Heart left ventricle (tissue), 16 donors: ENCODE data around the gene KCNN2. TPM values are rescaled to one million over a fixed set of nuclear protein-coding genes. Genes with fewer than 3 reads are reported as not detected.

ENCODE experiments used
- ATAC-seq, 4 donors: fragments of 200-7000 bp; cut with Tn5 transposase; one replicate each; pipeline ENCODE4 v1.9.1; 2020 to 2022; ENCODE audit warnings: moderate library complexity in 4 of 4, mild to moderate bottlenecking in 3 of 4, moderate number of reproducible peaks in 1 of 4
- DNase-seq, 5 donors: peaks; one replicate each; pipeline ENCODE4 v3.0.0-alpha.2; 2020
- H3K27ac ChIP-seq, 12 donors: fragments of 200-600 bp; sonication (generic) in 4 of 12; one replicate each; pipeline versions ENCODE4 v1.5.0 to v1.8.0; 2016 to 2022; ENCODE audit warnings: mild to moderate bottlenecking in 2 of 12
- H3K27me3 ChIP-seq, 9 donors: fragments of 200-600 bp; sonication (generic) in 2 of 9; one replicate each; pipeline versions ENCODE4 v1.5.1 to v1.8.0; 2016 to 2022; ENCODE audit warnings: mild to moderate bottlenecking in 3 of 9
- H3K36me3 ChIP-seq, 9 donors: fragments of 200-600 bp; sonication (generic) in 2 of 9; one replicate each; pipeline versions ENCODE4 v1.5.0 to v1.8.0; 2018 to 2022; ENCODE audit warnings: mild to moderate bottlenecking in 2 of 9
- H3K4me1 ChIP-seq, 12 donors: fragments of 200-600 bp; sonication (generic) in 4 of 12; one replicate each; pipeline versions ENCODE4 v1.5.0 to v1.8.0; 2016 to 2022; ENCODE audit warnings: mild to moderate bottlenecking in 3 of 12
- H3K4me3 ChIP-seq, 12 donors: fragments of 200-600 bp; sonication (generic) in 4 of 12; one replicate each; pipeline versions ENCODE4 v1.5.0 to v1.8.0; 2017 to 2022; ENCODE audit warnings: mild to moderate bottlenecking in 9 of 12, moderate library complexity in 4 of 12
- H3K9me3 ChIP-seq, 12 donors: fragments of 200-600 bp; sonication (generic) in 4 of 12; one replicate each; pipeline versions ENCODE4 v1.5.0 to v1.8.0; 2016 to 2022; ENCODE audit warnings: mild to moderate bottlenecking in 1 of 12
- POLR2A ChIP-seq, 2 donors: fragments of 450-650 bp; IDR thresholded peaks; one replicate each; pipeline ENCODE4 v1.6.1; 2017; ENCODE audit warnings: antibody characterized with exemption in 2 of 2, mild to moderate bottlenecking in 2 of 2, moderate library complexity in 2 of 2
- WGBS, 4 donors: extraction: QIAGEN DNeasy Blood & Tissue Kit in 2 of 4; methylation state at CpG; one replicate each; pipeline versions ENCODE4 v1.1.5 to v1.1.7; 2013 to 2018; 5-methylcytosine and 5-hydroxymethylcytosine counted together
- intact Hi-C, 10 donors: fragments of 100-400 bp; cut with DNase I; formaldehyde crosslinking; loops; one replicate each; pipeline versions ENCODE4 v1.11.1 to v1.14.2; 2022
- polyA plus RNA-seq, 2 donors: library from polyadenylated mRNA; stranded (reverse); fragments of 200-250 nt; gene quantifications; one replicate each; pipeline ENCODE4 v1.2.3, GENCODE V29; 2013
- total RNA-seq, 9 donors: library from RNA; depleted of rRNA in 2 of 9; stranded (reverse); fragments of >200 nt in 2 of 9; fragmentation: NEBNext Ultra II Directional in 3 of 9; extraction: Animal tissue kit (Norgen Biotek cat#: 25700) in 3 of 9; gene quantifications; one replicate each; pipeline versions ENCODE4 v1.1.0 to v1.2.4, GENCODE V29; 2016 to 2023
- TF ChIP-seq, protein P1 (sequence below), 12 donors: fragments of 200-600 bp; sonication (generic) in 4 of 12; IDR thresholded peaks; one replicate each; pipeline versions ENCODE4 v1.5.0 to v1.8.0; 2018 to 2022; ENCODE audit warnings: antibody characterized with exemption in 12 of 12, mild to moderate bottlenecking in 5 of 12
- donor health status: ischemic (EF 13 %, LVEDD 7.1; RV severe dilation, severe dysfunction).
- donor health status: healthy with polysubstance abuse.
- donor health status: DM: no; HTN: yes; CAD: no.
- donor health status: DM: no; HTN: no; CAD: no.
- donor health status: ischemic (EF 25% LVEDD 6.9; RV normal size, moderate dysfunction).
- donor health status: ischemic (EF 25% LVEDD 5.7; RV mildly dilated, moderate dysfunction).
- donor health status: healthy.
- donor health status: DM: yes; HTN: yes; CAD: no.
- donor health status: ischemic (EF 35%, LVEDD 5.7; RV mildly dilated, moderate dysfunction).
- donor health status: nonischemic (EF 11% LVEDD 7.7; RV severe dilation, severe dysfunction).
- donor health status: DM: yes; HTN: yes; CAD: no.
- donor health status: PGD.
- donor health status: ischemic (EF 29% LVEDD 5.4; RV normal size, mild dysfunction).
- donor health status: nonischemic (EF 23%, LVEDD 6.1; RV moderate dilation, normal function).

Gene KCNN2
- total and polyA plus RNA-seq, 11 donors: 1.2 to 11.6 (median 6.7) TPM

DNA sequence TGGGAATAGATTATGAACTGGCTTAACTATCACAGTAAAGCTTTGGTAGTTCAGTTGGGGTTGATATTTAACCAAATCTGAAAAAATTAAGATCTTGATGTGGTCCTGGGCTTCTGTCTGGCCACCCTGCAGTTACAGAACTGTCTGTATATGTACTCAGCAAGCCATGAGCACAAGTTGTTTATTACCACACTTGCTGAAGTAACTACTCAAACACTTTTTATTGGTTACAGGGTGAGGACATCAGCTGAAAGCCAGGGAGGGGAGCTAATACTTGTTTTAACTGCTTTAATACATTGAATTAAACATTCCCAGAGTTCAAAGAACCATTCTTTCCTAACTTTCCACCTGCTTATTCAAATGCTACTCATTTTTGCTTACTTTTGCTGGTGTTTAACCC is 29.4 kb upstream of the KCNN2 start:
- TF ChIP-seq POLR2A (IDR thresholded peaks at IDR 0.05): no peak
- TF ChIP-seq, protein P1, sequence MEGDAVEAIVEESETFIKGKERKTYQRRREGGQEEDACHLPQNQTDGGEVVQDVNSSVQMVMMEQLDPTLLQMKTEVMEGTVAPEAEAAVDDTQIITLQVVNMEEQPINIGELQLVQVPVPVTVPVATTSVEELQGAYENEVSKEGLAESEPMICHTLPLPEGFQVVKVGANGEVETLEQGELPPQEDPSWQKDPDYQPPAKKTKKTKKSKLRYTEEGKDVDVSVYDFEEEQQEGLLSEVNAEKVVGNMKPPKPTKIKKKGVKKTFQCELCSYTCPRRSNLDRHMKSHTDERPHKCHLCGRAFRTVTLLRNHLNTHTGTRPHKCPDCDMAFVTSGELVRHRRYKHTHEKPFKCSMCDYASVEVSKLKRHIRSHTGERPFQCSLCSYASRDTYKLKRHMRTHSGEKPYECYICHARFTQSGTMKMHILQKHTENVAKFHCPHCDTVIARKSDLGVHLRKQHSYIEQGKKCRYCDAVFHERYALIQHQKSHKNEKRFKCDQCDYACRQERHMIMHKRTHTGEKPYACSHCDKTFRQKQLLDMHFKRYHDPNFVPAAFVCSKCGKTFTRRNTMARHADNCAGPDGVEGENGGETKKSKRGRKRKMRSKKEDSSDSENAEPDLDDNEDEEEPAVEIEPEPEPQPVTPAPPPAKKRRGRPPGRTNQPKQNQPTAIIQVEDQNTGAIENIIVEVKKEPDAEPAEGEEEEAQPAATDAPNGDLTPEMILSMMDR (IDR thresholded peaks at IDR 0.05): no peak
- ATAC-seq: no peak
- Histone ChIP-seq H3K4me1 (peaks cover 0 to 3% (median 0%) of the 10 kb centered on the region in 12 donors), H3K9me3 (no peaks in the 10 kb centered on the region), H3K27ac (no peak overlapping the region), H3K27me3 (no peaks in the 10 kb centered on the region), H3K4me3 (no peak overlapping the region), H3K36me3 (no peaks in the 10 kb centered on the region)
- DNase-seq: no peak
- intact Hi-C loops: no loop called here

DNA sequence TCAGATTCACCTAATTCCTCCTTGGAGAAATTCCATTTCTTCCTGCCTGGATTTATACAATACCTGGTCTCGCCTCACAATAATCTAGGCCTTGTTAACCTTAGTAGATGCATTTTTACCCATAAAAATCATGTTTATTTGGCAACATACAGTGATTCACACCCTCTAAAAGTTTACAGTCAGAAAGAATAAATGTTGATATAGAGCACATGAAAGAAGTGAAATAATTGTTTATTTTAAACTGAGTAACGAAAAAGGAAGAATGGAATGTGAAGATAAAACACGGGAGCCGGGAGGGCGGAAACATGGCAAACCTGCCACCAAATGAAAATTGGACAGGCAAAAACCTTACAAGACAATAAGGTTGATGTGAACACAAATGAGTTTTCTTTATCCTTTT is 28.9 kb upstream of the KCNN2 start:
- intact Hi-C loops: no loop called here
- no peak for TF ChIP-seq POLR2A (IDR thresholded peaks at IDR 0.05)
- TF ChIP-seq, protein P1 (IDR thresholded peaks at IDR 0.05): no peak
- Histone ChIP-seq H3K36me3 (no peaks in the 10 kb centered on the region), H3K4me1 (peaks cover 0 to 3% (median 0%) of the 10 kb centered on the region in 12 donors), H3K27ac (no peak overlapping the region), H3K27me3 (no peaks in the 10 kb centered on the region), H3K9me3 (no peaks in the 10 kb centered on the region), H3K4me3 (no peak overlapping the region)
- 79 to 83% (median 82%) methylated on average over 5 of the region's 5 CpGs for WGBS, 4 donors
- no peak for ATAC-seq
- DNase-seq: no peak

DNA sequence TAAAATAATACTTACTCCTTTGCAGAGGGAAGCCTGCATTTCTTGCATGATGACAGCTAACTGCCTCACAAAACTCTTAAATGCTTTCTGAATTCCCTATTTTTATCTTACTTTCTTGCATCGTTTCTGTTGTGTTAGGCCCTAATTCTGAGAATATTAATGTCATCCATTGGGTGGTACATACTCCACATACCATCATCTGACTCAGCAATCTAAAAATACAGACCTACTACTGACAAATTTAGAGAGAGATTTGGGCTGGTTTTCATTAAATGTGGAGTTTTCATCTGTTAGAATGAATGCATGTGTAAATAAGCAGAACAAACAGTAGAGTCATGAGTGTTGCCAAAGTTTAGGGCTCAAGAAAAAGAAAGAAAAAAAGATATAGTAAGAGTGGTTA is 26.5 kb upstream of the KCNN2 start:
- ATAC-seq (no peak), DNase-seq (no peak)
- H3K27me3 ChIP-seq: no peaks in the 10 kb centered on the region
- peaks cover 0 to 11% (median 0%) of the 10 kb centered on the region in 12 donors for H3K9me3 ChIP-seq
- H3K36me3 ChIP-seq: no peaks in the 10 kb centered on the region
- H3K4me1 ChIP-seq: peaks cover 0 to 3% (median 0%) of the 10 kb centered on the region in 12 donors
- H3K4me3 ChIP-seq: no peak overlapping the region
- no peak overlapping the region for H3K27ac ChIP-seq
- intact Hi-C loops: no loop called here
- 47 to 54% (median 49%) methylated on average over 1 of the region's 1 CpG for WGBS, 4 donors
- TF ChIP-seq POLR2A (IDR thresholded peaks at IDR 0.05): no peak
- TF ChIP-seq, protein P1 (IDR thresholded peaks at IDR 0.05): no peak

DNA sequence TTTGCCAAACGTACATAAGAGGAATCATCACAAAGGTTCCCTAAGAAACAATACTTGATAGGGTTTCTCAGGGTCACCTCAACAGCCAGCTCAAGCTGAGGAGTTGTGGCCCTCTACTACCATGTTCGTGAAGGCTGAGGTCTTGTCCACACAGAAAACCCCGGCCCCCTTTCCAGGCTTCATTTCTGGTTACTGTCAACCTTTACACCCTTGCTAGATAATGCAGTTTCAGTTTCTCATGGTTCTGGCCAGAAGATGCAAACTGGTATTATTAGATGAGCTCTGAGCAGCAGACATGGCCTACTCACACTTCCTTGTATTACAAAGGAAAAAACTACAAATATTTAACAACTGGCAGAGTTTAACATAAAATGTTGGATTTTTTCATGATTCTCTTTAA is 22.8 kb upstream of the KCNN2 start:
- no peak for TF ChIP-seq POLR2A (IDR thresholded peaks at IDR 0.05)
- TF ChIP-seq, protein P1 (IDR thresholded peaks at IDR 0.05): no peak
- H3K4me3 ChIP-seq: no peak overlapping the region
- H3K36me3 ChIP-seq: no peaks in the 10 kb centered on the region
- intact Hi-C loops: no loop called here
- H3K4me1 ChIP-seq: peaks cover 0 to 3% (median 0%) of the 10 kb centered on the region in 12 donors
- peaks cover 0 to 11% (median 0%) of the 10 kb centered on the region in 12 donors for H3K9me3 ChIP-seq
- H3K27me3 ChIP-seq: no peaks in the 10 kb centered on the region
- 80 to 89% (median 88%) methylated on average over 3 of the region's 3 CpGs for WGBS, 4 donors
- ATAC-seq (no peak), DNase-seq (no peak)
- no peak overlapping the region for H3K27ac ChIP-seq
